Measurements from ENCODE around the gene TNRC6C. TPM values are rescaled to one million over a fixed set of nuclear protein-coding genes. Genes with fewer than 3 reads are reported as not detected.

Gene TNRC6C, protein sequence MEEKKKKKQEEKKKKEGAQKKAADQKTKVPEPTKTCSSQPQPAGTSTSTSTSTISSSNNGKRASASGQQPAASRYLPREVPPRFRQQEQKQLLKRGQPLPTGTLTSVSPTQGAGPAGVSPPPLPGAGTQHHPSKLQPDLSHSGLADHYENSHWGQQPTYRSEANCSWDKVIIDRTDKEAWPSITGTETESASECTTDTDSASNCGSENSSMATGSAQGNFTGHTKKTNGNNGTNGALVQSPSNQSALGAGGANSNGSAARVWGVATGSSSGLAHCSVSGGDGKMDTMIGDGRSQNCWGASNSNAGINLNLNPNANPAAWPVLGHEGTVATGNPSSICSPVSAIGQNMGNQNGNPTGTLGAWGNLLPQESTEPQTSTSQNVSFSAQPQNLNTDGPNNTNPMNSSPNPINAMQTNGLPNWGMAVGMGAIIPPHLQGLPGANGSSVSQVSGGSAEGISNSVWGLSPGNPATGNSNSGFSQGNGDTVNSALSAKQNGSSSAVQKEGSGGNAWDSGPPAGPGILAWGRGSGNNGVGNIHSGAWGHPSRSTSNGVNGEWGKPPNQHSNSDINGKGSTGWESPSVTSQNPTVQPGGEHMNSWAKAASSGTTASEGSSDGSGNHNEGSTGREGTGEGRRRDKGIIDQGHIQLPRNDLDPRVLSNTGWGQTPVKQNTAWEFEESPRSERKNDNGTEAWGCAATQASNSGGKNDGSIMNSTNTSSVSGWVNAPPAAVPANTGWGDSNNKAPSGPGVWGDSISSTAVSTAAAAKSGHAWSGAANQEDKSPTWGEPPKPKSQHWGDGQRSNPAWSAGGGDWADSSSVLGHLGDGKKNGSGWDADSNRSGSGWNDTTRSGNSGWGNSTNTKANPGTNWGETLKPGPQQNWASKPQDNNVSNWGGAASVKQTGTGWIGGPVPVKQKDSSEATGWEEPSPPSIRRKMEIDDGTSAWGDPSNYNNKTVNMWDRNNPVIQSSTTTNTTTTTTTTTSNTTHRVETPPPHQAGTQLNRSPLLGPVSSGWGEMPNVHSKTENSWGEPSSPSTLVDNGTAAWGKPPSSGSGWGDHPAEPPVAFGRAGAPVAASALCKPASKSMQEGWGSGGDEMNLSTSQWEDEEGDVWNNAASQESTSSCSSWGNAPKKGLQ (N-terminal part only)
- total RNA-seq = 0.24 and 0.64 TPM in 2 replicates

DNA sequence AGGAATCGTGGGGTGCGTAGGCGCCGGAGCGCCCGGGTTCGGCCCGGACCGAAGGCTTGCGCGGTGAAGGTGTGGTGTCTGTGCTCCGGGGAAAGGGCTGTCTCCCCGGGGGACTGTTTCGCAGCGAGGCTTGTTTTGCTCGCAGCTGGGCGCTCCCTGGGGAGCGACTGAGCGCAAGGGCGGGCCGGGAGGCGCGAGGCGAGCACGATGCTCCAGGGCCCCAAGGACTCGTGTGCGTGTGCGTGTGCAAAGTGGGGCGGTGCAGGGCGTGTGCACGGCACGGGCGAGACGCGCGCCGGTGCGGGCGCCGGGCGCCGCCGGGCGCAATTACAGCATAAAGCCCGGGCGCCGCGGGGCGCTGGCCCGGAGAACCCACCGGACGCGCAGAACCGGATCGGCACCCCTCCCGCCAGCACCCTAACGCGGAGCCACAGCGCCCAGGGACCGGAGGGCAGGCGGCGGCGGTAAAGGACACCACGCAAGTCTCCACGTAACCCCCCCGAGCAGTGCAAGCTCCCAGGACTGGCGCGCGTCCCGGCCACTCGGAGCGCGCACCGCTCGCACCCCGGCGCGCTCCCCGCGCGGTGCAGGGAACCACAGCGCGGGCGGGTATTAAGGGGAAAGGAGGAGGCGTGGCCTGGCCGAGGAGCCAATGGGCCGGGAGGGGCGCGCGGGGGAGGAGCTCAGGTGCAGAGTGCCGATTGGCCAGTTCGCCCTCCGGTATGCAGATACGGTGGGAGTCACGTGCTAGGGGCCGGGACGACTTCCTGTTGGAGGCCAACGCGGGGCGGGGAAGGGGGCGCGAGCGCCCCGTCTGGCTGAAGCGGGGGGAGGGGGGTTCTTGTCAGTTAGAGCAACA lies at the start of gene TNRC6C:
TNRC6C (plus strand) TSS at position 847 of the 859 bp plus-strand sequence. CDS start 45,504 bp downstream, outside the sequence.

DNA sequence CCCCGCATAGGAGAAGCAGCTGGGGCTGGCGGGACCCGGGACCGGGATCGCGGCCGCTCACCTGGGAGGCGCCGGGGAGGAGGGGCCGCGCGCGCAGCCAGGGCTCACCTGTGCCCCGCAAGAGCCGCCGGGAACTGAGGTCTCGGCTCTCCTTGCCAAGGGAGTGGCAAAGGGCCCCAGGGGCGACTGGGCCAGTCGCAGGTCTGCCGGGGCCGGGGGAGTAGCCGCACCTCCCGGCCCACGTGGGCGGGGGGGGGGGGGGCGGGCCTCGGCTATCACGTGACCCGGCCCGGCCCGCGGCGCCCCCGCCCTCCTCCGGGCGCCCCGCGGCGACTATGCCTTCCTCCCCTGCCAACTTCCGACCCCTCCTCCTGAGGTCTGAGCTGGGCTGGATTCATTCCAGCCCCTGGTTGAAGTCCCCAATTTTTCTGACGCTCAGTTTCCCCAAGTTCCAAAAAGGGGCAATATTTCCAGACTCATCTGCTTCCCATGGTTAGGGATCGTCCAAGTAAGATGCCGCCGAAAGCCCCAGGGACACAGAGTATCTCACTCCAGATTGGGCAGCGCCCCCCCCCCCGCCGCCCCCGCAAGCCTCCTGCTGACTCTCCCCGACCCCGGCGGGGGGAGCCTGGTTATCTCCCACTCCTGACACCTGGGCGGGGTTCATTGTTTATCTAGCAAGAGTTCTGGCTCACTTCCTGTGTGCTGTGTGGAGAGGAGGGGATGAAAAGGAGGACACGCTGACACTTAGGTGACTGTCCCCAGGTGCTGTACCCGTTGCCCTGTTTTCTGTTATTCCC lies 170.2 kb downstream of the TNRC6C start, which contains the start of gene TMC6:
TMC6 (minus strand) TSS at position 205 of the 800 bp plus-strand sequence. CDS start 1,923 bp downstream, outside the sequence.

DNA sequence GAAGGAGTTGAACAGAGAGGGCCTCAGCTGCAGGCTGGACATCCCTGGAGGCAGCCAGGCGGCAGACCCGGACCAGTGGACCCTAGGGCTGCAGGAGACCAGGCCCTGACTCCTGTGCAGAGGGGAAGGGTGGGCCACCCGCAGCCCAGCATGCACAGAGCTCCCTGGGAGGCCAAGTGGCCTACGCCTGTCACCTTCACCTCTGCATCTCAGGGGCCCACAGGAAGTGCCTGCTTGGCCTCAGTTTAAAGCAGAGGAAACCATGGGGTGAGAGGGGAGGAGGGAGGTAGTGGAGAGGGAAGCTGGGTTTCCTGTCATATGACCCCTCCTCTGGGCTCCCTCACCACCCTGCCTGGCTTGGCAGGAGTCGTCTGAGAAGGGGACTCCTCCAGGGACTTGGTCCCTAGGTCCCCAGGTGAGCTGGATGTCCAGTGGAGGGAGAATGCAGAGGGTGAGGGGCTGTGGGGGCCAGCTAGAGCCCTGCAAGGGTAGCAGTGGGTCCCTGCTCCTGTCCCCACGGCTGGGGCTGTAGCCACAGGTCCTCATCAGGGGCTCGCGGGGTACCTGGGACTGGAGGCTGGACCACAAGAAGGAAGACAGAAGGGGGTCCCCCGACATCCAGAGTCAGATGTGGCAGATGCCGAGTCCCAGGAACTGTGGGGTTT lies 172.1 kb downstream of the TNRC6C start, which contains the start of gene TMC8:
TMC8 (plus strand) TSS at position 335 of the 665 bp plus-strand sequence. CDS start 818 bp downstream, outside the sequence.

Other genes with a start within 250 kb of the TNRC6C start
- 69.5 and 106 TPM in 2 replicates for gene TMC6, start 170.1 kb downstream of the TNRC6C start, total RNA-seq
- 0.21 and 0.48 TPM in 2 replicates for gene TMC8, start 172.1 kb downstream of the TNRC6C start, total RNA-seq
- 0.72 and 3.4 TPM in 2 replicates for gene C17orf99, start 187.7 kb downstream of the TNRC6C start, total RNA-seq
- 36.4 and 92.8 TPM in 2 replicates for gene SYNGR2, start 209.9 kb downstream of the TNRC6C start, total RNA-seq
- gene TK1, start 228.3 kb downstream of the TNRC6C start, total RNA-seq = 0.43 and 25.8 TPM in 2 replicates
- 27.0 and 32.8 TPM in 2 replicates for gene AFMID, start 228.7 kb downstream of the TNRC6C start, total RNA-seq

All from tracheal epithelial cell (primary cell).